Spinal cord (tissue), 10 donors: ENCODE measurements around the gene ATN1. TPM values are rescaled to one million over a fixed set of nuclear protein-coding genes. Genes with fewer than 3 reads are reported as not detected.

Source experiments
- DNase-seq, 6 donors: peaks; one replicate each; pipeline versions ENCODE4 v3.0.0 to v3.0.0-alpha.2; 2013 to 2015; ENCODE audit warnings: low spot score in 6 of 6, low read depth in 4 of 6
- H3K27ac ChIP-seq: one replicate; pipeline ENCODE4 v1.5.1; 2013; ENCODE audit warnings: low read depth, low read length, control low read depth
- H3K27me3 ChIP-seq: one replicate; pipeline ENCODE4 v1.6.1; 2013; ENCODE audit warnings: low read length; ENCODE audit not compliant: control insufficient read depth, insufficient read depth
- H3K36me3 ChIP-seq: one replicate; pipeline ENCODE4 v1.6.1; 2013; ENCODE audit warnings: low read length; ENCODE audit not compliant: control insufficient read depth, insufficient read depth
- H3K4me1 ChIP-seq: one replicate; pipeline ENCODE4 v1.6.1; 2013; ENCODE audit warnings: low read length; ENCODE audit not compliant: control insufficient read depth, insufficient read depth
- H3K4me3 ChIP-seq: one replicate; pipeline ENCODE4 v1.5.1; 2013; ENCODE audit warnings: low read depth, low read length, control low read depth
- H3K9me3 ChIP-seq: one replicate; pipeline ENCODE4 v1.6.1; 2013; ENCODE audit warnings: low read length; ENCODE audit not compliant: control insufficient read depth, insufficient read depth
- whole genome bisulfite sequencing: methylation state at CpG from one replicate; pipeline ENCODE4 v1.1.5; 2013; ENCODE audit warnings: missing lambda C conversion rate; ENCODE audit not compliant: insufficient coverage; 5-methylcytosine and 5-hydroxymethylcytosine counted together
- polyA plus RNA-seq, 2 donors: library from polyadenylated mRNA; unstranded; fragments of 120-200 nt; gene quantifications; one replicate each; pipeline ENCODE4 v1.2.1, GENCODE V29; 2013; ENCODE audit not compliant: insufficient read length in 2 of 2
- total RNA-seq, 2 donors: library from RNA; depleted of rRNA in 1 of 2; stranded (reverse); fragments of 120-200 nt in 1 of 2; fragments of >200 nt in 1 of 2; gene quantifications; one replicate each; pipeline versions ENCODE4 v1.2.3 to v1.2.4, GENCODE V29; 2013 to 2014
- donor health status: healthy.

The ATN1 gene
- total and polyA plus RNA-seq, 4 donors, result 23.1 to 228 (median 117) TPM

- Histone ChIP-seq H3K27me3 (no peaks in the 10 kb centered on the region), H3K4me3 (peak overlapping the region; percentile 96), H3K36me3 (peaks cover 53% of the 10 kb centered on the region), H3K27ac (peak overlapping the region; percentile 99), H3K4me1 (peaks cover 51% of the 10 kb centered on the region), H3K9me3 (no peaks in the 10 kb centered on the region)
- peak in 5 of 6 donors; percentile 87 to 98 (median 89) for DNase-seq
- WGBS, result 0% methylated on average over 37 of the region's 48 CpGs
Measured at GRCh38 chr12:6944381-6945186, 16.8 kb downstream of the ATN1 start.

- no peak for DNase-seq
- 85% methylated on average over 10 of the region's 11 CpGs for WGBS
- Histone ChIP-seq H3K4me3 (no peak overlapping the region), H3K27me3 (no peaks in the 10 kb centered on the region), H3K4me1 (peaks cover 51% of the 10 kb centered on the region), H3K36me3 (peaks cover 43% of the 10 kb centered on the region), H3K27ac (no peak overlapping the region), H3K9me3 (no peaks in the 10 kb centered on the region)
Measured at GRCh38 chr12:6945613-6946012, 17.9 kb downstream of the ATN1 start.

GRCh38 chr12:6946033-6946919 lies 18.5 kb downstream of the ATN1 start:
- H3K27ac ChIP-seq, result no peak overlapping the region
- no peak overlapping the region for H3K4me3 ChIP-seq
- WGBS, result 42% methylated on average over 21 of the region's 32 CpGs
- DNase-seq, result no peak
- no peaks in the 10 kb centered on the region for H3K9me3 ChIP-seq
- H3K4me1 ChIP-seq, result peaks cover 50% of the 10 kb centered on the region
- H3K27me3 ChIP-seq, result no peaks in the 10 kb centered on the region
- H3K36me3 ChIP-seq, result peaks cover 37% of the 10 kb centered on the region

- H3K4me3 ChIP-seq, result no peak overlapping the region
- H3K27me3 ChIP-seq, result no peaks in the 10 kb centered on the region
- no peak overlapping the region for H3K27ac ChIP-seq
- H3K9me3 ChIP-seq, result no peaks in the 10 kb centered on the region
- H3K4me1 ChIP-seq, result peaks cover 44% of the 10 kb centered on the region
- no peak for DNase-seq
- WGBS, result 94% methylated on average over 3 of the region's 8 CpGs
- peaks cover 30% of the 10 kb centered on the region for H3K36me3 ChIP-seq
Measured at GRCh38 chr12:6946920-6947374, 19.2 kb downstream of the ATN1 start.

- Histone ChIP-seq H3K27ac (no peak overlapping the region), H3K9me3 (no peaks in the 10 kb centered on the region), H3K27me3 (no peaks in the 10 kb centered on the region), H3K36me3 (peaks cover 28% of the 10 kb centered on the region), H3K4me3 (no peak overlapping the region), H3K4me1 (peaks cover 44% of the 10 kb centered on the region)
- 96% methylated on average over 6 of the region's 8 CpGs for WGBS
- no peak for DNase-seq
Measured at GRCh38 chr12:6947615-6948014, 19.9 kb downstream of the ATN1 start.

GRCh38 chr12:6948873-6949594 lies 21.3 kb downstream of the ATN1 start:
- Histone ChIP-seq H3K27ac (no peak overlapping the region), H3K4me1 (peaks cover 43% of the 10 kb centered on the region), H3K9me3 (no peaks in the 10 kb centered on the region), H3K27me3 (no peaks in the 10 kb centered on the region), H3K4me3 (no peak overlapping the region), H3K36me3 (peaks cover 27% of the 10 kb centered on the region)
- 89% methylated on average over 7 of the region's 15 CpGs for WGBS
- no peak for DNase-seq

GRCh38 chr12:6950401-6950801 lies 22.6 kb downstream of the ATN1 start:
- peaks cover 31% of the 10 kb centered on the region for H3K4me1 ChIP-seq
- H3K27ac ChIP-seq, result no peak overlapping the region

GRCh38 chr12:6950811-6951540 lies 23.2 kb downstream of the ATN1 start, which contains the start of gene PTPN6:
PTPN6 (plus strand) TSS chr12:6951356; CDS start chr12:6951513, 157 bp downstream.
- WGBS, result 68% methylated on average over 25 of the region's 25 CpGs
- Histone ChIP-seq H3K27me3 (no peaks in the 10 kb centered on the region), H3K9me3 (no peaks in the 10 kb centered on the region), H3K36me3 (peaks cover 24% of the 10 kb centered on the region), H3K4me3 (peak within 1 kb of the TSS; percentile 7), H3K4me1 (peaks cover 26% of the 10 kb centered on the region), H3K27ac (no peak within 1 kb of the TSS)
- no peak for DNase-seq

More at GRCh38 chr12:6950401-6950801, 22.6 kb downstream of the ATN1 start:
- H3K36me3 ChIP-seq, result peaks cover 27% of the 10 kb centered on the region
- no peaks in the 10 kb centered on the region for H3K27me3 ChIP-seq
- H3K9me3 ChIP-seq, result no peaks in the 10 kb centered on the region
- no peak for DNase-seq
- no peak overlapping the region for H3K4me3 ChIP-seq
- WGBS, result 100% methylated on average over 1 of the region's 1 CpG
